M059J (cell line): ENCODE data around the gene USP54. TPM values are rescaled to one million over a fixed set of nuclear protein-coding genes. Genes with fewer than 3 reads are reported as not detected.

ENCODE experiments used
- DNase-seq: peaks from one replicate; pipeline ENCODE4 v3.0.0-alpha.2; 2012; ENCODE audit warnings: low read depth
- total RNA-seq: library from RNA; depleted of rRNA; stranded (reverse); fragments of >200 nt; shearing (Covaris generic); gene quantifications from 2 replicates; pipeline ENCODE4 v1.2.3, GENCODE V29; 2014

Gene USP54
- total RNA-seq, 1 experiment from 2014 or later = 13.5 TPM

DNA sequence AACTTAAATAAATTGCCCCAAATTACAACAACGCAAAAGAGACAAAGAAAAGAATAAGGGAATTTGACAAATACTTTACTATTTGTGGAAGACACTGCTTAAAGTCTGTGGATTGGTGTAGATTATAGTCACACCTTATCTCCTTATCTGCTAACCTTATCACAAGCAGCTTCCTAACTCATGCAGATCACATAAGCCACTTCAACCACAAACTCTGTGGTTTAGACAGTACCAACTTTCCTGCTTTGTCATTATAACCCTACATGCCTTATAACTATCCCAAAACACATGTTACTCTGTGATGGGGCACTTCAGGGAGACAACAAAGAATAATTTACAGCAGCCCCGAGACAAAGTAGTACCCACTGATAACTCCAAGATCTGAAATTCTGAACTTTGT is 53.9 kb downstream of the USP54 start:
- DNase-seq = no peak

DNA sequence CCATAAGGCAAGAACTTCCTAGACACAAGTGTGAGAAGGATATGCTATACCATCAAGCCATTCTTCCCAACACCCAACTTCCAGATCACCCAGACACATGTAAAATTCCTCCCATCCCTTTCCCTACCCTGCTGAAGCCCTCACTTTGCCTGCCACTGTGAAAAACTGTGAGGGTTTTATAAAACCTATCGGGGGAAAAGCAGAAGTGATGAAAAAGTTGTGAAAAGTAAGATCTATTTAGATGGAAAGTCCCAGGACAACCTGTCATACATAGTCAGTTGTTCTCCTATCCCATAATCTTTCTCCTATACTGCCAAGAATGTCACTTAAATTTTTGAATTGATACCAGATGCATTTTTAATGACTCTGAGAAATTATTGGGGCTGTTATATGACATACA is 56.3 kb downstream of the USP54 start:
- no peak for DNase-seq

- peak; percentile 77 for DNase-seq
These were observed 61.9 kb downstream of the USP54 start for GRCh38 chr10:73529089-73529832.

DNA sequence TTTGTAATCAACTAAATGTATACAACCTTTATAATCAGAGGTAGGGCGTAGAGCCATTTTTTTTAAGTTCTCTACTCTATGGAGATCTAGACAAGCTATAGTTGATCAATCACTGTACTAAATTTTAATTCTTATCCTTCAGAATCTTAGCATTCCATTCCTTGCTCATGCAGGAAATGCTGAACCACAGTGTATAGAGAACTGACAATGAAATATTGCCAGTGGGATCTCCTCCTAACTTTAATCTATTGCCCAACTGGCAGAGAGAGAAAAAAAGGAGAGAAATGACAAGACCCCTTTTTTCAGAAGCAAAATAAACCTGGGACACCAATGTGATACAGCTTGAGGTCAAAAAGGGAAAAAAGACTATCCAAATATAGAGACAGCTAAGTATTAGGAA is 68.9 kb downstream of the USP54 start:
- peak; percentile 29 for DNase-seq

DNA sequence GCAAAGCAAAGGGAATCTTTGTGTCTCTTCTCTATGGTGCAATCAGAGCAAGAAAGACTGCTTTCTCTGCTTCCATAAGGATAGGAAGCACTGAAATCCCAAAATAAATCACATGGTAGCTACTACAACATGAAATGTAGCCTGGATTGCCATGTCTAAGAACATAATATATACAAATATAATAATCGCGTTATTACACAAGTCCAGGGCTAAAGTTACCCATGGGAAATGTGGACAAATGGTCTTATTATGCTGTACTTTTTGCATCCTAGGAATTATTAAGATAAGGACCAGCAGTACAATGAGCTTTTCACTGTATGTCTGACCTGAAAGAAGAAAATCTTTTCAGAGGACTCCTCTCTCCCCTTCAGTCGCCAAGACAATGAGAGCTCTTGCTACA is 71.8 kb downstream of the USP54 start:
- DNase-seq = no peak

- DNase-seq = peak; percentile 29
These were observed 73.8 kb downstream of the USP54 start for GRCh38 chr10:73517166-73517888.

DNA sequence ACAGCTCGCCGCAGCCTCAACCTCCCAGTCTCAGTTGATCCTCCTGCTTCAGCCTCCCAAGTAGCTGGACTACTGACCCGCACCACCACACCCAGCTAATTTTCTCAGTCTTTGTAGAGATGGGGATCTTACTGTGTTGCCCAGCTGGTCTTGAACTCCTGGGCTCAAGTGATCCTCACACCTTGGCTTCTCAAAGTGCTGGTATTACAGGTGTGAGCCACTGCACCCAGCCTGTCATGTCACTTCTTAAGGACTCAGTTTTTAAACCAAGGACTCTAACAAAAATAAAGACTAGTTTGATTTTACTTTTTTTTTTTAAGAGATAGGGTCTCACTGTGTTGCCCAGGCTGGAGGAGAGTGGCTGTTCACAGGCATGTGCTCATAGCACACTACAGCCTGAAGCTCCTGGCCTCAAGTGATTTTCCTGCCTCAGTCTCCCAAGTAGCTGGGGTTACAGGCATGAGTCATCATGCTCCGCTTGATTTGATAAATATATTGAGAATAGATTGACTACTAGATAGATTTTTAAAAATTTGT is 78.9 kb downstream of the USP54 start:
- DNase-seq = no peak

DNA sequence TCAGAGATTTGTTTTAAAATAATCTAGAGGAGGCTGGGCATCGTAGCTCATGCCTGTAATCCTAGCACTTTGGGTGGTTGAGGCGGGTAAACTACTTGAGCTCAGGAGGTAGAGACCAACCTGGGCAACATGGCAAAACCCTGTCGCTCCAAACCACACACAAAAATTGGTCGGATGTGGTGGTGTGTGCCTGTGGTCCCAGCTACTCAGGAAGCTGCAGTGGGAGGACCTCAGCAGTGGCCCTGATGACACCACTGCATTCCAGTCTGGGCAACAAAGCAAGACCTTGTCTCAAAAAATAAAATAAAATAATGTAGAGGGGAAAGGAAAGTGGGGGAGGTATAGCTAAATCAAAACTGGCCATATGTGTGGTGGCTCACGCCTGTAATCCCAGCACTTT is 81.4 kb downstream of the USP54 start:
- DNase-seq = no peak

DNA sequence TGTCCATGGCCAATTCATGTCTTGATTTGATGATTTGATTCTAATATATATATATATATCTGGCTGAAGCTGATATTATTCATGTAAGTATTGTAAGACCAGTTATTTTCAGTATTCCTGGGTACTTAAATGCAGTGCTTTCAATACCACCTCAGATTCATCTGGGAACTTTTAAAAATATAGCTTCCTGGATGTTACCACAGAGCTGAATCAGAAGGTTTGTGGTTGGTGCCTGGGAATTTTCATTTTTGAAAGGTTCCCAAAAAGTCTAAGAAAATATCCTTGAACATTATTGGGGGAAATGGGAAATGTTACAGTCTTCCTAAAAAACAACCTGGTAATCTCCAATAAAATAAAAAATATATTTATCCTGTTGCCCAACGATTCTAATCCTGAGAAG is 84.7 kb downstream of the USP54 start:
- peak; percentile 31 for DNase-seq

GRCh38 chr10:73506074-73506473 is 85.1 kb downstream of the USP54 start:
- no peak for DNase-seq

- no peak for DNase-seq
These were observed 88.1 kb downstream of the USP54 start for GRCh38 chr10:73503037-73503436.

DNA sequence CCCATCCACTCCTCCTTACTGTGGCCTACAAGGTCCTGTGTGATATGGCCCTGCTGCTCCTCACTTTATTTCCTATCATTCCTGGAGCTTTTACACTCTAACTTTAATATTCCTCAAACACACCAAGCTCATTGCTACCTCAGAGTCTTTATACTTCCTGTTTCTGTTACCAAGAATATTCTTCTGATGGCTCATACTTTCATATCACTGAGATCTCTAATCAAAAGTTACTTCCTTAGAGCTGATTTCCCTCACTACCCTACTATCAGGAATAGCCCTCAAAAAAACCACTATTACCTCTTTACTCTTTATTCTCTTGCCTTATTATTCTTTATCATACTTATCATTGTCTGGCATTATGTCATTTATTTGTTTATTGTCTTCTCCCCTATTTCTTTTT is 89.5 kb downstream of the USP54 start:
- peak; percentile 54 for DNase-seq

GRCh38 chr10:73497623-73498022 is 93.5 kb downstream of the USP54 start:
- no peak for DNase-seq

DNA sequence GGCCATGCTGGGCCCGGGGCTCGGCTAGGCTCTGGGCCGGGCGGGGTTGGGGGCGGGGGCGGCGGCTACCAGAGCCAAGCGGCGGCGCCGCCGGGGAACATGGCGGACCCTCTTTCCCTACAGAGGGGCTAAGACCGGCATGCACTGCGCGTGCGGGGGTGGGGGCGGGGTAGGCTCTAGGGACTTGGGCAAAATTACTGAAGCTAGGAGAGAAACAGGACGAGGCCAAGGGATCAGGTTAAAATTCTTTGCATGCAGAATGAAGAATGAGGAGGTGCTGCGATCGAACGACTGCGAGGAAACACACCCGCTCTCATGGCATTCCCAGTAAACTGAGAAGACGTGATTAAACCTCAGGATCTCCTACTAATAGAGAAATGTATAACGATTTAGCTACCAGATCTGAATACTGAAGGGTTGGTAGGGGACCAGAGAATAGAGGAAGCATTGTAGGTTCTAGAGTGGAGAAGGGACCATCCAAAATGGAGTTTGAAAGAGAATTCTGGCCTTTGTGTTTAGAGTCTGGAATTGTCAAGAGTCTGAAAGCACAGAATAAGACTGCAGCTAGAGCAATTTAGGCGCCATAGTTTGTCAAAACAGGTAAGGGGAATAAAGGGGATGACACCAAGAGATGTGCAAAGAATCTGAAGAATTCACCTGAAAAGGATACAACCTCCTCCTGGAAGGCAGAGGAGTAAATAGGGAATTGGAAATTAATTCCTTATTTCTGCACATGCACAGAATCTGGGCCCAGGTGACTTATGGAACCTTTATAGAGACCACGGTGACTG is 95.1 kb downstream of the USP54 start, which contains the start of gene PPP3CB:
TSS of gene PPP3CB (minus strand) at position 141 of the 791 bp plus-strand sequence. CDS start at position 6, 135 bp downstream.
- DNase-seq = peak; percentile 92

DNA sequence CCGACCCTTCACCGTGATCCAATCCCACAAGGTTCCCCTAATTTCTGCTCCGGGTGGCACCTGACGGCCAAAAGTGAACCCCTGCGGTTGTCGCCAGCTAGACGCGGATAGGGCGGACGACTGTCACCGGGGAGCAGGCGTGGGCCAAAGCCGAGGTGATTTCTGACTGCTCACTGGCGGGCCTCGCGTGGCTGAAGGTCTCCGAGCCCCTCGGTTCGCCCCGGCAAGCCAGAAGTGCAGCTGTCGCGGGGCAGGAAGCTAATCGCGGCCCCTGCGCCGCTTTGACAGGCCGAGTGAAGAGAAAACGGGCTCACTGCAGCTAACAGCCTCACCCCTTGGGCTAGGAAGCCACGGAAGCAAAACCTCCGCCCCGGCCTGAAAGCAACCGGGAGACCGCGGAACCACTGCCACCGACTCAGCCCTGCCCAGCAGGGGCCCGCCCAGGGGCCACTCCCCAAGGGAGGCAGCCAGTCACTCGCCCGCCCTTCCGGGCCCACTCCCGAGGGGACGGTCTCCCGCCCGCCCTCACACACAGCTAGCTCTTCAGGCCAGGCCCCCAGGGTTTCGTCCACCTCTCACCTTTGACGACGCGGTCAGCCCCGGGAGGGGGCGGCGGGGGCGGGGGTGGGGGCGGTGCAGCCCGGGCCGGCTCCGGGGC is 95.8 kb downstream of the USP54 start:
- DNase-seq = peak; percentile 92

DNA sequence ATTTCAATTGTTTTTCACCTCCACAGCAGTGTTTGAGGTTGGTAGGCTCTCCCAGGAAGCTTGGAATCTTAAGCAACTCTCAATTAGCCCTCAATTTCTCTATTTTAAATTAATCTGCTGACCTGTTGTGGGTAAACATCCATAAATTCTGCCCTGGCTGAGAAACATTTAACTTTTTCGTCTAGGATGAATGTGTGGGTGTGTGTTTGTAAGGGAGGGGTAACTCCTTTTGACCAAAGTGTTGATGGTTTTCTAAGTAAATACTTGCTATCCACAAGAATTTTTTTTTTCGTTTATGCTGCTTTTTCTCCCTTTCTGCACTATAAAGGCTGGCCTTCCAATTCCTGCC is 96.3 kb downstream of the USP54 start:
- no peak for DNase-seq

GRCh38 chr10:73494213-73494612 is 96.9 kb downstream of the USP54 start:
- no peak for DNase-seq

GRCh38 chr10:73493781-73494180 is 97.4 kb downstream of the USP54 start:
- peak; percentile 17 for DNase-seq

- DNase-seq = no peak
These were observed 104.5 kb downstream of the USP54 start for GRCh38 chr10:73486601-73487000.

DNA sequence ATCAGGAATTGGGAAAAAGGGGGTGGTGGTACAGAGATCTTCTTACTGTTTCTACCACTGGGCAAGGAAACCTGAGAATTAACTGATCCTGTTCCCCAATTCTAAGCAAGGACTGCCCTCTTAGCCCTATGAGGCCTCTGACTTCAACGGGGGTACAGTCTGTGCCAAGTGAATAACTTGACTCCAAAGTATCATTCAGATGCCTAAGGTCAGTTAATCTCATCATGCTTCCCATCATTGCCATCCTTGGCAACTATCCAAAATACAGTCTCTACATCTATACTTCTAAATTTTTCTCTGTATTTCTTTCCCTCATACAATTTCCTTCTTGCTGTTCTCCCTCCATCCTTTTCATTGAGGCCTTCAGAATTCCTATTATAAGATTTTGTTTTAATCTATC is 105.8 kb downstream of the USP54 start:
- no peak for DNase-seq

- DNase-seq = peak; percentile 75
These were observed 111.0 kb downstream of the USP54 start for GRCh38 chr10:73480158-73480557.

DNA sequence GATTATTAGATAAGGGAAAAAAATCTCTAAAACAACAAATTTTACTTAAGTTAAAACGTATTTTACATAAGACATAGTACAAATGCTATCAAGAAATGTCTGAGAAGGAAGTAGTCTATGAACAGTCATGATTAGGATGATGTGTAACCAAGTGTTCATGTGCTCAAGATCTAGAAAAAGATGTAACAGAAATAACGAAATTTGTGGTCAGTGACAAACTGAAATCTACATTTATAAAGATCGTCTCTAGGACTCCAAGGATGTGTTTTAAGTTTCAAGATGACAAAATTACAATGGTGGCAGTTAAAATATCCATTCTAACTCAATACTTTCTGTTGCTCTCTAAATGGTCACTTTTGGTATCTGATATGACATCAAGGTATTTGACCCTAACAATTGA is 112.5 kb downstream of the USP54 start:
- DNase-seq = no peak
